ENCODE data around the gene FMNL3.

Gene FMNL3

DNA sequence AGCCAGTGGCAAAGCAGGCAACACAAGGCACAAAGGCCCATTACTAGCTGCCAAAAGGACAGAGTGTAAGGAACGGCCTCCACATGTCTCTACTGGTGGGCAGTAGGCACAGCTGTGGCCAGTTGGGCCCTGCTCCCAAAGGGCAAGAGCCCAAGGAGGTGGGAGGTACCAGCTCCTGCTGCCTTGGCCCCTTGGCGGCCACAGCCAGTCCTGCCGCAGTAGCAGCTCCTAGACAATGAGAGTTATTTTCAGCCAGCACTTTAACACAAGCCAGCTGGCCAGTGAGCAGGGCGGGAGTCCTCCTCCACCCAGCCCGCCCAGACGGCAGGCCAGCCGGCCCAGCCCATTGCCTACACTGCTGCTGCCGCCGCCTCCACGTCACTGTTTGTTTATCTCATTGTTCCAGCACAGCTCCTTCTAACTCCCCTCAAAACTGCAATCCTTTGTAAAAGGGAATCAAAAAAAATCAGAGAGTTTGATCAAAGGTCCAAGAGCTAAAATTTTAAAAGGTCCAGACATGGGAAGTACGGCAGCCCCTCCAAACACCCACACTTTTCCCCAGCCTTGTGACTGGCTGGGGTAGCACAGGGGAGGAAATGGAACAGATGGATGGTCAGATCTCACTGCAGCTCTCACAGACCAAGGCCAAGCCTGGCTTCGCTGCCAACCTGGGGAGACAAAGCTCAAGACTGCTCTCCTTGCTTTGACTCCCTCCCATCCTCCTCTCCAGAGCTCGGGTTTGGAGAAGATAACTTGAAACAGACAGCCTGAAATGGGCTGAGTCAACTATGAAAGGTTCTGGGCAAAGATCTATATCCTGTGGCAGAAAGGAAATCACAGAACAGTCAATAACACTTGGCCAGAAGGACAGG is 33.5 kb downstream of the FMNL3 start:
- no peak for DNase-seq

DNA sequence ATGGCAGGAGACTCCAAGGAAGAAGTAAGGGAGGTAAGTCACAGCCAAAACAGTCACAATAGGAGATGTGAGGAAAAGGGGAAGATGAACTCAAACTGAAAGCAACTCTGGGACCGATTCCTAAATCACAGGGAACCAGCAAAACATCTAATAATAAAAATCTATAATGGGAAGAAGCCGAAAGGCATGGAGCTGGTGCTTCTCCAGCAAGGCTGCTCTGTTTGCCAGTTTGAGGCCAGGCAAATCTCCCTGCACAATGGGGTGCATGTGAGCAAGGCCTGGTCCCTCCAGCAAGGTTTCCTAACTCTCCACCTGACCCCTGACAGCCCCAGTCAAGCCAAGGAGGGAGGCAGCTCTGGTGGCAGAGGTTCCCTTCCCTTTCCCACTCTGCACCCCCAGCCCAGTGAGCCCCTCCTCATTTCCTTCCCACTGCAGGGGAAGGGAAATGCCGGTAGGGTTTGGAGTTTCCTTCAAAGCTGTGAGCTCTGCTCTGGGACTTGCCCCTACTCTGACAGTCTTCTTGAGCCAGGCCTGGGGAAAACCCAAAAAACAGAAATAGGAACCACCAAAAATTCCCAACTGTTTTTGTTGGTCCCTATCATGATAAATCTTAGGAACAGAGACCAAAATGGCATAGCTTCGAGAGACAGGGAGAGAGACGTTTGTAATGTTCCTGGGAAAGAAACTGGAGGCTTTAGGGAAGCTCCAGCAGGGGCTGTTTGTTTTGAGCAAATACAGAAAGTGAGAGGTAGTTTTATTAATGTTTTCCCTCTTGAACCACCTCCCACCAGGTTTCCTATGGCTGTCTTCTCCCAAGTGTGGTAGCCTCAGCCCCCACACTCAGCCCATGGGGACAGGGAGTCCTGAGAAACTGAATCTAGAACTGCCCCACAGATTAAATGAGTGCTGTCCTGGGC is 34.6 kb downstream of the FMNL3 start:
- no peak for DNase-seq

DNA sequence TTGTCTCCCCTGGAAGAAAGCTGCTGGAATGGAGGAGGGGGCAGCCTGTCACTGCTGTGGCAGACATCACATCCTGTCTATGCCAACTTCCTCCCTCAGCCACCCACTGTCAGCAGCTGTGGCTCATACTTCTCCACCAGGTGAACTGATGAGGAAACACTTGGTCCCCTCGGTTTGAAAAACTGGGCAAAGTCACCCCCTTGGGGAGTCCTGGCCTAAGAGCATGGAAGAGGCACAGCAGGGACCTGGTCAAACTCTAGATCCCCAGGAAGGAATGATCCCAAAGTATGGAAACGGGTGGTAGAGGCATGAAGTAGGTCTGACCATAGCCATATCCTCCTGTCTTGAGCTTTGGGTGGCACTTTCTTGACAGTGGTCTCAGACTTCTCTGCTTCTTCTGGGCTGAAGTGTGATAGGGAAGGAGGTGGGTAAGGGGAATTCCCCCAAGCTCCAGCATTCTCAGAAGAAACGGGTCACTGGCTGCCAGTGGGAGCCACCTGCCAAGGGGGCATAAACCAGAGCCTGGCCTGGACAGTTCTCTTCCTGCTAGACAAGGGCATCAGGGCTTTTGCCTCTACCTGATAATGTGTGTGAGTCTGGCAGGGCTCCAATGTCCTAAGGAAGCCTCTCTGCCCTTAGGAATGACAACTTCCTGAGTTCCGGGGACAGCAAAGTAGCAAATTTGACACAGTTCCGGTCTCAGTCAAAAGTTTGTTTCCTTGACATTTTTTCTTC is 36.0 kb downstream of the FMNL3 start:
- peak; percentile 57 to 59 for DNase-seq

DNA sequence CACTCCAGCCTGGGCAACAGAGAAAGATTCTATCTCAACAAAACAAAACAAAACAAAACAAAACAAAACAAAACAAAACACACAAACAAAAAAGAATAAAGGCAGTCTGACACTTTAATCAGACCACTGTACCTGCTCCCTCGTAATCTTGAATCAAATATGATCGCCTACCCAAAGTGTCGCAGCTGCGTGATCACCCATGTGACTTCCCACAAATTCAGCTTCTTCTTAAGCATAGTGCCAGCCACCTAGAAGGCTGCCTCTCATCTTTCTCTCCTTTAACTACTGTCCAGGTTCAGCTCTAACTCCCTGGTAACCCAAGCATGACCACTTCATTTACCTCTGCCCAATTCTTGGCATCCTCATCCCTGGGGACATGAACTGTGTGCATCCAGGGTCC is 37.4 kb downstream of the FMNL3 start:
- DNase-seq = no peak

DNA sequence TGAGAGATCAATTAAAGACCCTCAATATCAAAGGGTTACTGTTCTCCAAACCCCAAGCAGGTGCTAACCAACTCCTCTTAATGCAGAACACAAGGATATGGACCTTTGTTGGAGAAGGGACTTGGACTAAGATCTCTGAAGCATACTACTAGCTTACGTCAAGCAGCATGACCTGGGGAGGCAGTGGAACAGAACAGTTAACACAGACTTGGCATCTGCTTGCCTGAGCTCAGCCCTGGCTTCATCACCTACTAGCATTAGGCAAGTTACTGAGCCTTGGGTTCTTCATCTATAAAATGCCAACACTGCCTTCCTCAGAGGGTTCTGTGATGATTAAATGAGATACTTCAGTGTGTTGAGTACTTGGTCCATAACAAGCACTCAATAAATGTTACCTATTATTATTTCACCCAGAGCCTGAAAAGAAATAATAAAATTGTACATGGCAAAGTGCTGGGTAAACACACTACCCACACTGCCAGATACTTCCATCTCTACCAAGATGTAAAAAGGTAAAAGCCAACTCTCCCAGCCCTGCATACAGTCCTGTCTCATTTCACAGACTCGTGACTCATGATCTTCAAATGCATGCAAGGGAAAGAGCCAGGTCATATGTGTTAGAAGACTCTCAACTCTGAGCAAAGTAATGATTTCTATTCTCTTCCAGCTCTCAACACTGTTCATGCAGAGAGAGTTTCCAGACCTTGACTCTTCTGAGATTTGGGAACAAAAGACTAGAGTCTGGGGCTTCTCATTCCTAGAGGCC is 39.7 kb downstream of the FMNL3 start:
- no peak for DNase-seq

DNA sequence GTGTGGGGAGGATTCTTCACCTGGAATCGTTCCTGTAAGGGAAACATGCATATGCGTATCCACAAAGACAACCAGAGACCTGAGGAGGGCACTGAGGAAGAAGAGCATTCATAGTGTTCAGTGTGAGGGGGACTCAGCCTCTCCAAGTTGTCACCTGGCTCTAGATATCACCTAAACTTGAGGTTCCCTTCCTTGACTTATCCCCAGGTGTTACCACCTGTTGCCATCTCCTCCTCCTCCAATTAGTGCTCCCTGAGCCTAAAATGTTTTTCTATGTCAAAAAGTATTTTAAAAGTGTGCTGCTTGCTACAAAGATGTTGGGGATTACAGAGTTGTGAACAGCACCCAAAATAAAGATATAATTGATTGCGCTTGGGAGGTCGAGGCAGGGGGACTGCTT is 41.0 kb downstream of the FMNL3 start:
- DNase-seq = no peak

DNA sequence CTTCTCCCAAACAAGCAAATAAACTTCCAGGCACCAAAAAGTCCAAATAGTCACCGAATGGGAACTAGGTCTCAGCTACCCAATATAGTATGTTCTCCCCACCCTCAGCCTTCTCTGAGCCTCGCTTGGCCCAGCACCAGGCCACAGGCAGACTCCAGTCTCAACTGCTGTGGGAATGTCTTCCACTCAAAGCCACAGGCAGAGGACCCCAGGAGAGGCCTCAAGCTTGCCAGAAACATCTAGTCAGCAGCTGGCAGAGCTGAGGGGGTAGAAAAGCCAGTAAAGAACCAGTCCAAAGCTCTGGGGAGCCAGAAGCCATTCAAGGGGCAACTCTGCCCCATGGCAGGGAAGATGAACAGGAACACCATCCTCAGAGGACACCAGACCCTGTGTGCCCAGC is 41.8 kb downstream of the FMNL3 start:
- no peak for DNase-seq

DNA sequence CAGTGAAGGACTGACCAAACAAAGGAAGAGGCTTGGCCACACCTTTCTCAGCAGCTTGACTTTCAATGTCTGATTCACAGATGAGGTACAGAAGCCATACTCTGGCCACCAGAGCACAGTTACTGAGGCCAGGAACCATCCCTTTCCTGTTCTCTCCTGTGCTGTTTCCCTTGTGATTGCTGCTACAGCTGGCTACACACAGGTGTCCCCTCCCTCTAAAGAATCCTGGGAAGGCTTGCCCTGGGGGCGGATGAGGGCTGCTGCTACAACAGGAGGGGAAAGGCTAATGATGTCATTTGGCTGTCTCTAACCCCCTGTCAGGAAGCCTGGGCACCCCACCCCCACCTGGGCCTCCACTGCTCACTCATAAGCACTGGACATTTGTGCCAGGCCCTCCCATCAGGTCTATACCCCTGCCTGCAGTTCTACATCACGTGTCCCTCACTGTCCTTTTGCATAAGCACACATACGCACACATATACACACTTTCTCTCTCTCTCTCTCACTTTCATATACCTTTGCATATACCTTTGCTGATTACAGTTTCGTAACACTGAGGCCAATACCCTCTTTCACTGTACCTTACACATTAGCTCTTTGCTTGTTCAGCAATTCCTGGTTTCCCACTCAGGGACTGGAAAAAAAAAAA is 42.5 kb downstream of the FMNL3 start:
- no peak for DNase-seq

DNA sequence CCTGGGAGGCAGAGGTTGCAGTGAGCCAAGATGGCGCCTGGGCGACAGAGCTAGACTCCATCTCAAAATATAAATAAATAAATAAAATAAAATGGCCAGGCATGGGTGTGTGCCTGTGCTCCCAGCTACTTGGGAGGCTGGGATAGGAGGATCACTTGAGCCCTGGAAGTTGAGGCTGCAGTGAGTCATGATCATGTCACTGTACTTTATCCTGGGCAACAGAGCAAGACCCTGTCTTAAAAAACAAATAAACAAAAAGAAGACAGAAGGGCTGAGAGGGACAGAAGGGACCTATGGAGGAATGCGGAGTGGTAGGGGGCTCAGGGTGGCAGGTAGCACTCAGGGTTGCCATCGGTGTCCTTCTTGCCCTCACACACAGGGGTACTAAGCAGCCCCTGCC is 43.0 kb downstream of the FMNL3 start:
- no peak for DNase-seq

DNA sequence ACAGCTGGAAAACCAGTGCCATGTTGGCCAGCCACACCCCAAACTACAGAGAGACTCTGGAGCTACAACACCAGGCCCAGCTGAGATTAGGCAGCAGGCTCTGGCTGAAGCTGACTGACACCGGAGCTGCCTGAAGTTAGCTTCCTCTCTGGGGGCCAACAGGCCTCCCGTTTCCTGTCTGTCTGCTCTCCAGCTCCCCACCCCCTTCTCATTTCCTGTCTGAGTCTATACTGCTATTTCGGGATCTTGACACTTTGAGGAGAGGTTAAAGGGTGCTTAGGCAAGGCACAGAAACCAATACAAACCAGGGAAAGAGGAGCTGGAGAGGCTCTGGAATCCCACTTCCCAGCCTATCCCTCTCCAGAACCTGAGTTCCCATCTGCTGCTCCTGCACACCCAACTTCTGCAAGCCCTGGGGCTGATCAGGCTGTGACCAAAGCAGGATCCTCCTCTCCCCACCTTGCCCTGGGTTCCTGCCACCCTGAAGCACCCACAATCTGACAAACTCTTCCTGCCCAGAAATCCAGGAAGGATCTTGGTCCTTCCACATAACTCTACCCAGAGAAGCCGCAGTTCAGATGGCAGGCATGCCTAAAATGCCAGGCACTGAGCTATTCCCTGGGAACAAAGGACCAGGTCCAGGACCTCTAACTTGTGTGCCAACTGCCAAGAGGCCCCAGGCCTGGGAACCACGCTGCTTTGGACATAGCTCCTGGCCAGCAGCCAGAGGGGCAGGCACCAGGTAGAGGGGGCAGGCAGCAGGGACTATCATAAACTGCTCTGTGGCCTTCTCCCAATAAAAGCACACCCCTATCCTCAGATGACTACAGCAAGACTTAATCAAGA is 44.0 kb downstream of the FMNL3 start:
- peak; percentile 57 to 59 for DNase-seq

DNA sequence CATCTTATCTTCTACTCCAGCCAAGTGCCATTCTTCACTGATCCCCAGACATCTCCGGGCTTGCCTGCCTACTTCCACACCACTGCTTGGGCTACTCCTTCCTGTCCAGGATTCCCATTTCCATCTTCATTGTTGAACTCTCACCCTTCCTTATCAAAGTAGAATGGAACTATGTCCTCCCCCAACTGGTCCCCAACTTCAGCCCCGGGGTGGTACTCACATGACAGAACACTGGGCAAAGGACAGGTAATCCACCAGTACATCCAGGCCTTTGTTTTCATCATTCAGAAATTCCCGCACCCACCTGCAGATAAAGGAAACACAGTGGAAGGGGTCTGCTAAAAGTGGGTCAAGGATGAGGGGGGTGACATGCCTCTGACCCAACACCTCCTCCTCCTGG is 45.5 kb downstream of the FMNL3 start:
- DNase-seq = no peak

DNA sequence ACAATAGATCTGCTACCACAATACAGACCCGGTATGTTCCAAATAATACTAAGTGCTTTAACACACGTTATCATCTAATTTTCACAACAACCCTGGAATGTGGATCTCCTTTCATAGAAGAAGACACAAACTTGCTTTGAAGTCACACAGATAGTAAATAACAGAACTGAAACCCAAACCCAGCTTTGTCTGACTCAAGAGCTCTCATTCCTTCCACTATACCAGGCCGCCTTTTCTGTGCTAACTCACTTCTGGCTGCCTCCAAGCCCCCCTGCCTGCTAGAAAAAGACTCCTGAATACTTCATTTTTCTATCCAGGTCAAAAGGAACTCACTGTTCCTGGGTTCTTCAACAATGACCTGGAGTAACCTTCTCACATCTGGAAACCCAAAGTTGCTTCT is 46.0 kb downstream of the FMNL3 start:
- no peak for DNase-seq

DNA sequence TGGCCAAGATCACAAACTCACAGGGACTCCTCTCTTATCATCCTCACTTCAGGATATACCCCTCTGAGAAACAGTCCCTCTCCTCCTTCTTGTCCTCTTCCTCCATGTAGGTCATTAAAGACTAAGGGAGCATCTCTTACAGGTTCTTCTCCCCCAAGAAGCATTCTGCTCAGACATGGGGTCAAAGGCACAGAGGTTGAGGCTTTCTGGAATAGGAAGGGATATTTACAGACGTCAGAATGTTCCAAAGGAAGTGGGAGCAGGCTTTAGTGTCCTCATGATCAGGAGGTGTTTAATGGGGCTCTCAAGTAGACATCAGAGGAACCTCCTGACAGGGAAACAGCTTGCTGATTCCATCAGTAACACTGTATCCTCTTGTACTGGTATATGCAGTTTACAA is 47.5 kb downstream of the FMNL3 start:
- no peak for DNase-seq

DNA sequence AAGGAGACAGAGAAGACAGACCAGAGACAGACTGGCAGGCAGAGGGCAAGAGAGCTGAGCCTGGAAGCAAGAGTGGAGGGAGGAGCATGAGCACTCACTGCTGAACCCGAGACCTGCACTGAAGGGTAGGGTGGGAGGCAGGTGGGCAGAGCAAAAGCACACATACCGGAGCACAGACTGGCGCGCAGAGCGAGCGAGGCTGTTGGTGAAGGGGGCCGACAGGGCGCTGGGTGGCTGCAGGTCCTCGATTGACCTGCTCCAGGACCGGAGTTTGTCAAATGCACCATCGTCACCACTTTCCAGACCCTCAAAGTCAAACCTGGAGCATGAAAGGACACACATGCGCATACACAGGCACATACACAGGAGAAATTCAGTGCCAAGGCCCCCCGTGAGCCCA is 48.9 kb downstream of the FMNL3 start:
- DNase-seq = no peak

DNA sequence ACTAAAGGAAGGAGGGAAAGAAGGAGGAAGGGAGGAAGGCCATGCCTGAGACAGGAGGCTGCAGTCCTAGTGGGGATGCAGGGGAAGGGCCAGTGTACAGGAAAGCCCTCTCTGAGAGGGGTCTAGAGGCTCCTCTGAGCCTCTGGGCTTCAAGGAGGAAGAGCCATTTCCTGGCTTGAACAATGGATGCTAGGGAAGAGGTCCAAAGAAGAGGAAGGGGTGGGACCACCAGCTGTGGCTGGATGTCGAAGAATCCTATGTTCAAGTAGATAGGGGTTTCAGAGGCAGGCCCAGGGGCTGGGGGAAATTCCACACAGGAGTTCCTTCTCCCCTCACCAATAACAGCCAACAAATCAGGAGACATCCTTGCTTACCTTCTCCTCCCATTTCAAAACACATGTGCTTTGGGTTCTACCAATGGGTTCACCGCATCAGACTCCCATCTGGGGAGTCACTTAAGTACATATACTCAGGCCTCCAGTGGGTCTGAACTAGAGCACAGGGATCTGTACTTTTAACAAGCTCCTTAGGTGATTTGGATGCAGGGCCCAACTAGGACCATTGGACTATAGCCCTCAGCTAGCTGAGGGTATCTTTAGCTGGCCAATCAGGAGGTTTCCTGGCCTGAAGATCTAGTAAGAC is 51.5 kb downstream of the FMNL3 start:
- DNase-seq = no peak

DNA sequence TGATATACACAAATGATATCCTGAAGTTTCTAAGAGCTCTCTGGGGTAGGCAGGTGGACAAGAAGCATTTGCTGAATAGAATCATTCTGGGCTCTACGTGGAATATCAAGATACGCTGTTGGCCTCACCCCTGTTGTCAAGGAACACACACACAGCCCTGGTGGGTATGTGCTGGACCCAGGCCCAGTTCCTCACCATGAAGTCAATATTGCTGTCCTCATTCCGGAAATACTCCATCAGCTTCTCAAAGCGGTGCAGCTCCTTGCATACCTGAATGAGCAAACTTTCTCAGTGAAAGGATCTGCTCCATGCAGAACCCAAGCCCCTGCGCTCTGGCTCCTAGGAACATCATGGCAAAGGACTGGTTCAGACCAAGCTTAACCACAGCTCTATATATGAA is 52.5 kb downstream of the FMNL3 start:
- DNase-seq = no peak

DNA sequence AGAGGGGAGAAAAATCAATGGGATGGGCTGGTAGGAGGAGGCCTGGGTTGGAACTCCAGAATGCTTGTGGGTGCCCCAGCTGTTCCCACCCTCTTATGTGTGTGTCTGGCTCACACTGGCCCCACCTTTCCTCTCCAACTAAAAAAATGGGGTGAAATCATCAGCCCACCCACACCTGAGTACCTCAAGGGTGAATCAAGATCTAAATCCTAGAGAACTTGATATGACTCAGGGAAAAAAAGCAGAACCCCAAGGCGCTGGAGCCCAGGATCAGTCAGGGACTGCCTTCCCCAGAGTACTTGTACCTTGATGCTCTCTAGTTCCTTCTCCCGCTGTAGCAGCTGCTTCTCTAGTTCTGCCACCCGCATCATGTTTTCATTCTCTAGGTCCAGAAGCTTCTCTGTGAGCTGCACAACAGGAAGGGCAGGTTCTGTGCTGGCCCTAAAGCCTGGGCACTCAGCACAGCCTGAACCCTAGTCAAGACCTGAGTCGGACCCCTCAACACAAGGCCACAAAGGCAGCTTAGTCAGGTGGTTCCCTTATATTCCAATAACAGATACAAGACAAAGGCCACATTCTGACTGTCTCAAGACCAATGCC is 54.2 kb downstream of the FMNL3 start:
- DNase-seq = no peak

DNA sequence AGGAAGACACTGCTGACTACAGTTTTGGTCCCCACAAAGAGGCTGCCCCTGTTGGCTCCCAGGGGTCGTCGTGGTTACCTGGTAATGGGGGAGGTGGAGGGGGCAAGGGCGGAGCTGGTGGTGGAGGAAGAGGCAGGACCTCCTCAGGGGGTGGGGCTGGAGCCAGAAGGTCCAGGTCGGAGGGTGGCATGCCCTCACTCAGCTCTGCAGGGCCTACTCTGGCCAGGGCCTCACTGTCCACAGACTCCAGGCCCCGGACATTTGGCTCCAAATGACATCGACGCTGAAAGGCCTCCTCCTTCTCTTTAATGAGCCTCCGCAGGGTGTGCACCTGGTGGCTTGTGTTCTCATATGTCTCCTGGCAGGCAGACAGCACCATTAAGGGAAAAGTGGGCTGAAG is 55.4 kb downstream of the FMNL3 start:
- no peak for DNase-seq

DNA sequence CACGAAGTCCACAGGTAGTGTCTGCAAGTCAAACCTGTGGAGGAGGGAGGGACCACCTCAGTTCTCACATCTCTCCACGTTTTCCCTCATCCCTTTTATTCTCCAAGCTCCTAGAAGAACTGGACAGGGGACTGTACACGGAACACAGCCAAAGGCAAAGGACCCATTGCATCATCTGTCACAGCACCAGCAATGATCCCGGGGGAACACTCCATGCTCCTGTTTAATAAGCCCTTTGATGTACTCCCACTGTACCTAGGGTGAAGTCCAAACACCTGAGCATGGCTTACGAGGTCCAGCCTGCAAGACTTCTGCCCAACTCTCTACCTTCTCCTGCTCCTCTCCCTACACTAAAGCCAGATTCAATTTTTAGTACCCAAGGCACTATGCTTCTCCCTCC is 57.3 kb downstream of the FMNL3 start:
- no peak for DNase-seq

DNA sequence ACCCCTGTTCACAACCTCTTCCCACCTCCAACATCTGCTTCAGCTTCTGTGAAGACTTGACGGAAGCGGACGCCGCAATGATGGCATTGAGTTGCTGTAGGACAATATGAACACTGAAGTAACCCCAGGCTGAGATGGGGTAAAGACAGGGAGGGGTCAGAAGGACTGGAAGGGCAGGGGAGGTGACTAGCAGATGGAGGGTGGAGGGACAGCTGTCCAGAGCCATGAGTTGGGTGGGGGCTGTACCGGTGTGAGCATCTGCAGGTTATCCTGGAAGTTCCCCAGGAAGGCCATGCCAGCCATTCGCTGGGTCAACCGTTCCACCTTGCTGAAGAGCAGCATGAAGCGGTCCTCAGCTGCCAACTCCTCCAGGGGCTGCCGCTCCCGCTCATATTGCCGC is 57.8 kb downstream of the FMNL3 start:
- DNase-seq = no peak
